ENCODE results near the gene TSN.
"Not testable (repeated sequence)": the region's sequence is repeated elsewhere in the genome, so short reads cannot be mapped to it uniquely, and the experiment has no call there.

The TSN gene

GRCh38 chr2:121755237-121756111 is at the start of gene TSN:
TSS of gene TSN (plus strand) at chr2:121755651. CDS start at chr2:121755780, 129 bp downstream.
- FAIRE-seq (peak; percentile 98), DNase-seq (ENCODE audit: insufficient read length, low spot score) (peak; percentile 85)

GRCh38 chr2:121705958-121706357 is 49.5 kb upstream of the TSN start:
- DNase-seq (ENCODE audit: insufficient read length, low spot score), result no peak
- FAIRE-seq, result no peak

GRCh38 chr2:121707344-121707919 is 48.0 kb upstream of the TSN start:
- DNase-seq (ENCODE audit: insufficient read length, low spot score) (no peak), FAIRE-seq (no peak)

- DNase-seq (ENCODE audit: insufficient read length, low spot score), result no peak
- FAIRE-seq, result no peak
Observed at GRCh38 chr2:121707920-121708361, 47.5 kb upstream of the TSN start.

GRCh38 chr2:121709776-121710469 is 45.5 kb upstream of the TSN start:
- FAIRE-seq, result no peak

GRCh38 chr2:121710470-121711170 is 44.8 kb upstream of the TSN start:
- no peak for FAIRE-seq

More at GRCh38 chr2:121709776-121710469, 45.5 kb upstream of the TSN start:
- no peak for DNase-seq (ENCODE audit: insufficient read length, low spot score)

GRCh38 chr2:121711481-121711880 is 44.0 kb upstream of the TSN start:
- not testable (repeated sequence) for FAIRE-seq; DNase-seq (ENCODE audit: insufficient read length, low spot score)

More at GRCh38 chr2:121710470-121711170, 44.8 kb upstream of the TSN start:
- no peak for DNase-seq (ENCODE audit: insufficient read length, low spot score)

GRCh38 chr2:121716126-121716525 is 39.3 kb upstream of the TSN start:
- FAIRE-seq (no peak), DNase-seq (ENCODE audit: insufficient read length, low spot score) (no peak)

GRCh38 chr2:121717529-121717928 is 37.9 kb upstream of the TSN start:
- no peak for FAIRE-seq
- no peak for DNase-seq (ENCODE audit: insufficient read length, low spot score)

GRCh38 chr2:121721926-121722325 is 33.5 kb upstream of the TSN start:
- no peak for FAIRE-seq
- DNase-seq (ENCODE audit: insufficient read length, low spot score), result no peak

GRCh38 chr2:121722479-121722878 is 33.0 kb upstream of the TSN start:
- FAIRE-seq (no peak), DNase-seq (ENCODE audit: insufficient read length, low spot score) (no peak)

- DNase-seq (ENCODE audit: insufficient read length, low spot score) (no peak), FAIRE-seq (no peak)
Observed at GRCh38 chr2:121723316-121723715, 32.1 kb upstream of the TSN start.

GRCh38 chr2:121727332-121727731 is 28.1 kb upstream of the TSN start:
- no peak for FAIRE-seq
- DNase-seq (ENCODE audit: insufficient read length, low spot score), result no peak

GRCh38 chr2:121727950-121728349 is 27.5 kb upstream of the TSN start:
- FAIRE-seq (no peak), DNase-seq (ENCODE audit: insufficient read length, low spot score) (no peak)

GRCh38 chr2:121731366-121731765 is 24.1 kb upstream of the TSN start:
- DNase-seq (ENCODE audit: insufficient read length, low spot score) (no peak), FAIRE-seq (no peak)

- not testable (repeated sequence) for DNase-seq (ENCODE audit: insufficient read length, low spot score); FAIRE-seq
Observed at GRCh38 chr2:121734544-121734943, 20.9 kb upstream of the TSN start.

- peak; percentile 33 for FAIRE-seq
- no peak for DNase-seq (ENCODE audit: insufficient read length, low spot score)
Observed at GRCh38 chr2:121735518-121736074, 19.9 kb upstream of the TSN start.

- DNase-seq (ENCODE audit: insufficient read length, low spot score), result no peak
- no peak for FAIRE-seq
Observed at GRCh38 chr2:121736140-121736461, 19.4 kb upstream of the TSN start.

- peak; percentile 90 for FAIRE-seq
Observed at GRCh38 chr2:121736462-121737336, 18.8 kb upstream of the TSN start, which contains the start of gene NIFK. TSS of gene NIFK (minus strand) at chr2:121736875. CDS start at chr2:121736850, 25 bp downstream.

More at GRCh38 chr2:121736462-121737336, 18.8 kb upstream of the TSN start, which contains the start of gene NIFK:
- DNase-seq (ENCODE audit: insufficient read length, low spot score), result peak; percentile 94
